ENCODE results near the gene MTFR1L.
"Not testable (repeated sequence)": the region's sequence is repeated elsewhere in the genome, so short reads cannot be mapped to it uniquely, and the experiment has no call there.

Gene MTFR1L

GRCh38 chr1:25831569-25832196 lies 11.9 kb downstream of the MTFR1L start:
- no peak overlapping the region for H3K27ac ChIP-seq (ENCODE audit: low read length)
- no peak overlapping the region for H3K4me3 ChIP-seq (ENCODE audit: low read length)
- no CpG with 5 or more reads among the region's 5 CpGs for WGBS (ENCODE audit: insufficient coverage, insufficient read length)
- DNase-seq (ENCODE audit: low read depth, low spot score) = no peak
- H3K4me1 ChIP-seq (ENCODE audit: control insufficient read depth, insufficient read depth, low read length) = no peaks in the 10 kb centered on the region
- no peaks in the 10 kb centered on the region for H3K27me3 ChIP-seq (ENCODE audit: control insufficient read depth, insufficient read depth, low read length)
- no peaks in the 10 kb centered on the region for H3K9me3 ChIP-seq (ENCODE audit: control insufficient read depth, insufficient read depth, low read length)
- peaks cover 22% of the 10 kb centered on the region; the same call in 1 of the 2 replicates for H3K36me3 ChIP-seq (ENCODE audit: control insufficient read depth, insufficient read depth, low read length)

DNA sequence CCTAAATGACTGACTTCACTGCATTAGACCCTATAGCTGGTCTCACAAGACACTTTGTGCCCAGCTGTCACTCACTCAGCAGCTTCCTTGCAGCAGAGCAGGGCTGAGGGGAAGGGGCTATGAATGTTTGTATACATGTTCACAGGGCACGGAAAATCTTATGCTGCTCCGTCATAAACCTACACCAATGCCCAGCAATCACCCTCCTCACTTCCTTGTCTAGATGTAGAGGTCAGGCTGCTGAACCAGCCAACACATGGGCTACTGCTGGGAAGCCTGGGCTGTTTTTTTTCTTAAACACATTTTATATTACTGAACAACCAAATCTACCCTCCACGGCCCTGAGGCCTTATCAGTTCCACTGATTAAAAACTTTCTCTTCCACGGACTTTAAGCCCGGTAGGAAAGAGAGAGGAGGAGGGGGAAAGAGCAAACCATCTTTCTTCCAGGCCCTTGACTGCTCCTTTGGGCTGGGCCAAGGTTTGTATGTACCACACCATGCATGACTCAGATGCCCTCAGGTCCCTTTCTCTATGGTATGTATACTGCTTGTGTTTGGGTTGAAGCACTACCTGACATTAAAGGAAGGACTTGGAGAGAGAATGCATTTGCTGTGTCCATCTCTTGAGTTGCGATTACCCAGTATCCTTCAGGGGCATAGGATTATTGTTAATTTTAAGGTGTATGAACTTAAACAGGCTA lies 12.7 kb downstream of the MTFR1L start:
- Histone ChIP-seq H3K9me3 (ENCODE audit: control insufficient read depth, insufficient read depth, low read length) (no peaks in the 10 kb centered on the region), H3K36me3 (ENCODE audit: control insufficient read depth, insufficient read depth, low read length) (peaks cover 22% of the 10 kb centered on the region; the same call in 1 of the 2 replicates), H3K4me1 (ENCODE audit: control insufficient read depth, insufficient read depth, low read length) (no peaks in the 10 kb centered on the region), H3K27me3 (ENCODE audit: control insufficient read depth, insufficient read depth, low read length) (no peaks in the 10 kb centered on the region), H3K27ac (ENCODE audit: low read length) (no peak overlapping the region), H3K4me3 (ENCODE audit: low read length) (no peak overlapping the region)
- no CpG with 5 or more reads among the region's 6 CpGs for WGBS (ENCODE audit: insufficient coverage, insufficient read length)
- no peak for DNase-seq (ENCODE audit: low read depth, low spot score)

DNA sequence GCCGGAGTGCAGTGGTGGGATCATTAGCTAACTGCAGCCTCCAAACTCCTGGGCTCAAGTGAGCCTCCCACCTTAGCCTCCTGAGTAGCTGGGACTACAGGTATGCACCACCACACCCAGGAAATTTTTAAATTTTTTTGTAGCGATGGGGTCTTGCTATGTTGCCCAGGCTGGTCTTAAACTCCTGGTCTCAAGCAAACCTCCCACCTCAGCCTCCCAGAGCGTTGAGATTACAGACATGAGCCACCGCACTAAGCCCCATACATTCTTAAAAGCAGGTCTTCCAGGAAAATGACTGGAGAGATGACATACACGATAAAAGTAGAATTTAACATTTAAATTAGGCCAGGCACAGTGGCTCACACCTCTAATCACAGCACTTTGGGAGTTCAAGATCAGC lies 13.4 kb downstream of the MTFR1L start:
- no peaks in the 10 kb centered on the region for H3K9me3 ChIP-seq (ENCODE audit: control insufficient read depth, insufficient read depth, low read length)
- H3K36me3 ChIP-seq (ENCODE audit: control insufficient read depth, insufficient read depth, low read length) = peaks cover 22% of the 10 kb centered on the region; the same call in 1 of the 2 replicates
- H3K27ac ChIP-seq (ENCODE audit: low read length) = no peak overlapping the region
- WGBS (ENCODE audit: insufficient coverage, insufficient read length) = no CpG with 5 or more reads among the region's 5 CpGs
- no peak overlapping the region for H3K4me3 ChIP-seq (ENCODE audit: low read length)
- no peaks in the 10 kb centered on the region for H3K27me3 ChIP-seq (ENCODE audit: control insufficient read depth, insufficient read depth, low read length)
- H3K4me1 ChIP-seq (ENCODE audit: control insufficient read depth, insufficient read depth, low read length) = no peaks in the 10 kb centered on the region
- no peak for DNase-seq (ENCODE audit: low read depth, low spot score)

GRCh38 chr1:25834894-25835293 lies 15.1 kb downstream of the MTFR1L start:
- Histone ChIP-seq H3K4me3 (ENCODE audit: low read length) (no peak overlapping the region), H3K27me3 (ENCODE audit: control insufficient read depth, insufficient read depth, low read length) (no peaks in the 10 kb centered on the region), H3K4me1 (ENCODE audit: control insufficient read depth, insufficient read depth, low read length) (no peaks in the 10 kb centered on the region), H3K36me3 (ENCODE audit: control insufficient read depth, insufficient read depth, low read length) (peaks cover 12% of the 10 kb centered on the region; the same call in 1 of the 2 replicates), H3K27ac (ENCODE audit: low read length) (no peak overlapping the region), H3K9me3 (ENCODE audit: control insufficient read depth, insufficient read depth, low read length) (no peaks in the 10 kb centered on the region)
- no CpG with 5 or more reads among the region's 3 CpGs for WGBS (ENCODE audit: insufficient coverage, insufficient read length)
- DNase-seq (ENCODE audit: low read depth, low spot score) = no peak

GRCh38 chr1:25836695-25837094 lies 16.9 kb downstream of the MTFR1L start:
- no peaks in the 10 kb centered on the region for H3K4me1 ChIP-seq (ENCODE audit: control insufficient read depth, insufficient read depth, low read length)
- H3K9me3 ChIP-seq (ENCODE audit: control insufficient read depth, insufficient read depth, low read length) = no peaks in the 10 kb centered on the region
- H3K36me3 ChIP-seq (ENCODE audit: control insufficient read depth, insufficient read depth, low read length) = peaks cover 4% of the 10 kb centered on the region; the same call in 1 of the 2 replicates
- 100% methylated on average over 1 of the region's 3 CpGs for WGBS (ENCODE audit: insufficient coverage, insufficient read length)
- H3K27ac ChIP-seq (ENCODE audit: low read length) = no peak overlapping the region
- H3K4me3 ChIP-seq (ENCODE audit: low read length) = no peak overlapping the region
- DNase-seq (ENCODE audit: low read depth, low spot score) = no peak
- no peaks in the 10 kb centered on the region for H3K27me3 ChIP-seq (ENCODE audit: control insufficient read depth, insufficient read depth, low read length)

GRCh38 chr1:25837262-25837875 lies 17.6 kb downstream of the MTFR1L start:
- Histone ChIP-seq H3K36me3 (ENCODE audit: control insufficient read depth, insufficient read depth, low read length) (peaks cover 3% of the 10 kb centered on the region; the same call in 1 of the 2 replicates), H3K4me3 (ENCODE audit: low read length) (no peak overlapping the region), H3K4me1 (ENCODE audit: control insufficient read depth, insufficient read depth, low read length) (no peaks in the 10 kb centered on the region), H3K27ac (ENCODE audit: low read length) (no peak overlapping the region), H3K9me3 (ENCODE audit: control insufficient read depth, insufficient read depth, low read length) (no peaks in the 10 kb centered on the region), H3K27me3 (ENCODE audit: control insufficient read depth, insufficient read depth, low read length) (no peaks in the 10 kb centered on the region)
- no peak for DNase-seq (ENCODE audit: low read depth, low spot score)
- no CpG with 5 or more reads among the region's 1 CpG for WGBS (ENCODE audit: insufficient coverage, insufficient read length)

- 100% methylated on average over 1 of the region's 4 CpGs for WGBS (ENCODE audit: insufficient coverage, insufficient read length)
- not testable (repeated sequence) for H3K27me3 ChIP-seq (ENCODE audit: control insufficient read depth, insufficient read depth, low read length); H3K4me3 ChIP-seq (ENCODE audit: low read length); H3K4me1 ChIP-seq (ENCODE audit: control insufficient read depth, insufficient read depth, low read length); DNase-seq (ENCODE audit: low read depth, low spot score); H3K9me3 ChIP-seq (ENCODE audit: control insufficient read depth, insufficient read depth, low read length); H3K36me3 ChIP-seq (ENCODE audit: control insufficient read depth, insufficient read depth, low read length); H3K27ac ChIP-seq (ENCODE audit: low read length)
Measured at GRCh38 chr1:25839808-25840207, 20.1 kb downstream of the MTFR1L start.

DNA sequence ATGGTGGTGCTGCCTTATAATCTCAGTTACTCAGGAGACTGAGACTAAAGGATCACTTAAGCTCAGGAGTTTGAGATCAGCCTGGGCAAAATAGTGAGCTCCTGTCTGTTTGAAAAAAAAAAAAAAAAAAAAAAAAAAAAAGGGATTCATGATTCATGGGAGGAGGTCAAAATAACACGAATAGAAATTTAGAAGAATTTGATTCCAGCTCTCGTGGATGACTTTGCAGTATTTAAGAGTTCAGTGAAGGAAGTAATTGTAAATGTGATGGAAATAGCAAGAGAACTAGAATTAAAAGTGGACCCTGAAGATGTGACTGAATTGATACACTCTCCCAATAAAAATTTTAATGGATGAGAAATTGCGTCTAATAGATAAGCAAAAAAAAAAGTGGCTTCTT lies 23.7 kb downstream of the MTFR1L start:
- no peak overlapping the region for H3K27ac ChIP-seq (ENCODE audit: low read length)
- H3K27me3 ChIP-seq (ENCODE audit: control insufficient read depth, insufficient read depth, low read length) = no peaks in the 10 kb centered on the region
- H3K4me1 ChIP-seq (ENCODE audit: control insufficient read depth, insufficient read depth, low read length) = no peaks in the 10 kb centered on the region
- no peaks in the 10 kb centered on the region for H3K9me3 ChIP-seq (ENCODE audit: control insufficient read depth, insufficient read depth, low read length)
- DNase-seq (ENCODE audit: low read depth, low spot score) = no peak
- no peaks in the 10 kb centered on the region for H3K36me3 ChIP-seq (ENCODE audit: control insufficient read depth, insufficient read depth, low read length)
- H3K4me3 ChIP-seq (ENCODE audit: low read length) = no peak overlapping the region
- 100% methylated on average over 1 of the region's 3 CpGs for WGBS (ENCODE audit: insufficient coverage, insufficient read length)

DNA sequence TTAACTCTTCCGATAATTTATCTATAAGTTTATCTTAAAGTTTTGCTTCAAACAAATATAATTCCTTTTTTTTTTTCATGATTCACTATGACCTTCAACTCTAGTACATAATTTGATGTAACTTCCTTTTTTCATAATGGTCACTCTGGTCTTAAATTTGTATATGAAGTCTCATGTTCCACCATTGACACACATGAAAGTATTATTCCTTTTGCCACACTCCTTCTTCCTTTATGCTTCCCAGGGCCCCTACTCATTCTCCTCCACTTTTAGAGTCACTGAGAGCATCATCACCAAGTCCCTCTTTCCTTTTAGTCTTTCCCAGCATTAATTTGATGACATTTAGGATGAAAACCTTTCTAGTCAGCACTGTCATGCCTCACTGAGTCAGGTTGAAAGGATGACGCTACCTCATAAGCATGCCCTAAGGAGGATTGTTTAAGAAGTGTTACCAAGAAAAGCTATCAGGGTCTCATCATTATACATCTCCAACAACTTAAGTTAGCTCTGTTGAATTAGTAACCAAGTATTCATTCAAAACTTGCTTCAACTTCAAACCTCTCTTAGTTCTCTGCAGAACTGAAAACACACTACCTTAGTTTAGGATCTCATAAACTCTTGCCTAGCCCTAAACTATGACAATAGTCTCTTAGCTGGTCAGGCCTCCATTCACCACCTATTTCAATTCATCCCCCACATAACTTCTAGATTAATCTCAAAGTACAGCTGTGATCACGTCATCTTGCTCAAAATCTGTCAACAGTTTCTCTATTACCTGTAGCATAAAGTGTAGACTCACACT lies 25.0 kb downstream of the MTFR1L start:
- 100% methylated on average over 1 of the region's 3 CpGs for WGBS (ENCODE audit: insufficient coverage, insufficient read length)
- Histone ChIP-seq H3K27me3 (ENCODE audit: control insufficient read depth, insufficient read depth, low read length) (no peaks in the 10 kb centered on the region), H3K4me1 (ENCODE audit: control insufficient read depth, insufficient read depth, low read length) (no peaks in the 10 kb centered on the region), H3K36me3 (ENCODE audit: control insufficient read depth, insufficient read depth, low read length) (no peaks in the 10 kb centered on the region), H3K9me3 (ENCODE audit: control insufficient read depth, insufficient read depth, low read length) (no peaks in the 10 kb centered on the region), H3K27ac (ENCODE audit: low read length) (no peak overlapping the region), H3K4me3 (ENCODE audit: low read length) (no peak overlapping the region)
- DNase-seq (ENCODE audit: low read depth, low spot score) = no peak

- H3K27ac ChIP-seq (ENCODE audit: low read length) = no peak overlapping the region
- no CpG with 5 or more reads among the region's 5 CpGs for WGBS (ENCODE audit: insufficient coverage, insufficient read length)
- no peaks in the 10 kb centered on the region for H3K4me1 ChIP-seq (ENCODE audit: control insufficient read depth, insufficient read depth, low read length)
- H3K36me3 ChIP-seq (ENCODE audit: control insufficient read depth, insufficient read depth, low read length) = no peaks in the 10 kb centered on the region
- no peak for DNase-seq (ENCODE audit: low read depth, low spot score)
- H3K27me3 ChIP-seq (ENCODE audit: control insufficient read depth, insufficient read depth, low read length) = no peaks in the 10 kb centered on the region
- H3K9me3 ChIP-seq (ENCODE audit: control insufficient read depth, insufficient read depth, low read length) = no peaks in the 10 kb centered on the region
- no peak overlapping the region for H3K4me3 ChIP-seq (ENCODE audit: low read length)
Measured at GRCh38 chr1:25845664-25846063, 25.9 kb downstream of the MTFR1L start.

Measured in iPS DF 6.9 (cell line).